KMS-11 (cell line): Measurements from ENCODE around the gene SOX1.

ENCODE experiments used
- H2AFZ ChIP-seq: fragments of 200-600 bp; sonication (generic); 2 replicates; pipeline ENCODE4 v1.6.1; 2016; ENCODE audit warnings: antibody characterized with exemption, mixed run types, low read depth
- H3K27ac ChIP-seq: fragments of 200-600 bp; sonication (generic); 2 replicates; pipeline ENCODE4 v1.6.1; 2016; ENCODE audit warnings: mild to moderate bottlenecking, mixed run types
- H3K27me3 ChIP-seq: fragments of 200-600 bp; sonication (generic); 2 replicates; pipeline ENCODE4 v1.6.1; 2017; ENCODE audit warnings: mild to moderate bottlenecking, low read depth, mixed run types, moderate library complexity; ENCODE audit not compliant: insufficient read depth
- H3K36me3 ChIP-seq: fragments of 200-600 bp; sonication (generic); 2 replicates; pipeline ENCODE4 v1.6.1; 2017; ENCODE audit warnings: mild to moderate bottlenecking, mixed run types; ENCODE audit not compliant: insufficient read depth
- H3K4me1 ChIP-seq: fragments of 200-600 bp; sonication (generic); 2 replicates; pipeline ENCODE4 v1.6.1; 2016; ENCODE audit warnings: mild to moderate bottlenecking, low read depth, mixed run types; ENCODE audit not compliant: poor library complexity, severe bottlenecking
- H3K4me2 ChIP-seq: fragments of 200-600 bp; sonication (generic); 2 replicates; pipeline ENCODE4 v1.7.0; 2016; ENCODE audit warnings: mild to moderate bottlenecking, mixed run types
- H3K4me3 ChIP-seq: fragments of 200-600 bp; sonication (generic); IDR thresholded peaks from 2 replicates; pipeline ENCODE4 v1.6.1; 2017; ENCODE audit warnings: low read depth, low read length, mixed read lengths; ENCODE audit not compliant: insufficient read depth
- H3K79me2 ChIP-seq: fragments of 200-600 bp; sonication (generic); 2 replicates; pipeline ENCODE4 v1.6.1; 2016; ENCODE audit warnings: low read depth, mixed run types; ENCODE audit not compliant: insufficient read depth
- H3K9ac ChIP-seq: fragments of 200-600 bp; sonication (generic); 2 replicates; pipeline ENCODE4 v1.6.1; 2016; ENCODE audit warnings: mild to moderate bottlenecking, mixed run types
- H4K20me1 ChIP-seq: fragments of 200-600 bp; sonication (generic); 2 replicates; pipeline ENCODE4 v1.6.1; 2016; ENCODE audit warnings: mild to moderate bottlenecking, mixed run types; ENCODE audit not compliant: insufficient read depth
- CTCF ChIP-seq: fragments of 200-600 bp; sonication (generic); conservative IDR thresholded peaks from 2 replicates; pipeline ENCODE4 v1.6.1; 2017; ENCODE audit warnings: low read depth, mild to moderate bottlenecking, antibody characterized with exemption, low read length, moderate library complexity, mixed read lengths

Gene SOX1

GRCh38 chr13:112029143-112029542, 37.8 kb upstream of the SOX1 start:
- Histone ChIP-seq H3K9ac (no peak overlapping the region), H2AFZ (no peak overlapping the region), H3K4me3 (no peak overlapping the region), H3K4me1 (no peaks in the 10 kb centered on the region), H4K20me1 (no peaks in the 10 kb centered on the region), H3K4me2 (no peak overlapping the region), H3K36me3 (no peaks in the 10 kb centered on the region), H3K27me3 (no peaks in the 10 kb centered on the region), H3K27ac (no peak overlapping the region), H3K79me2 (no peaks in the 10 kb centered on the region)
- no peak for TF ChIP-seq CTCF

GRCh38 chr13:112032186-112032993, 34.6 kb upstream of the SOX1 start:
- no peak for TF ChIP-seq CTCF
- Histone ChIP-seq H3K79me2 (no peaks in the 10 kb centered on the region), H2AFZ (no peak overlapping the region), H3K9ac (no peak overlapping the region), H3K36me3 (no peaks in the 10 kb centered on the region), H3K4me2 (no peak overlapping the region), H3K27me3 (no peaks in the 10 kb centered on the region), H3K27ac (no peak overlapping the region), H4K20me1 (no peaks in the 10 kb centered on the region), H3K4me3 (no peak overlapping the region), H3K4me1 (no peaks in the 10 kb centered on the region)

GRCh38 chr13:112034231-112034630, 32.7 kb upstream of the SOX1 start:
- H3K4me3 ChIP-seq: no peak overlapping the region
- H3K4me1 ChIP-seq: no peaks in the 10 kb centered on the region
- H3K9ac ChIP-seq: no peak overlapping the region
- H3K4me2 ChIP-seq: no peak overlapping the region
- no peaks in the 10 kb centered on the region for H4K20me1 ChIP-seq
- no peak overlapping the region for H3K27ac ChIP-seq
- TF ChIP-seq CTCF: no peak
- no peaks in the 10 kb centered on the region for H3K36me3 ChIP-seq
- no peaks in the 10 kb centered on the region for H3K79me2 ChIP-seq
- no peak overlapping the region for H2AFZ ChIP-seq
- H3K27me3 ChIP-seq: no peaks in the 10 kb centered on the region

GRCh38 chr13:112034846-112035245, 32.1 kb upstream of the SOX1 start:
- Histone ChIP-seq H3K27me3 (no peaks in the 10 kb centered on the region), H3K27ac (no peak overlapping the region), H3K4me3 (no peak overlapping the region), H2AFZ (no peak overlapping the region), H3K79me2 (no peaks in the 10 kb centered on the region), H4K20me1 (no peaks in the 10 kb centered on the region), H3K4me1 (no peaks in the 10 kb centered on the region), H3K4me2 (no peak overlapping the region), H3K36me3 (no peaks in the 10 kb centered on the region), H3K9ac (no peak overlapping the region)
- no peak for TF ChIP-seq CTCF
